DOHH2 (cell line): Measurements from ENCODE around the gene ASXL1.

ENCODE experiments used
- CTCF ChIP-seq: fragments of 200-600 bp; sonication (generic); IDR thresholded peaks from one replicate; pipeline ENCODE4 v1.5.1; 2014; ENCODE audit warnings: antibody characterized with exemption, mild to moderate bottlenecking, low read depth, low read length; ENCODE audit not compliant: poor library complexity, severe bottlenecking
- EZH2phosphoT487 ChIP-seq: fragments of 200-600 bp; sonication (generic); IDR thresholded peaks from 2 replicates; pipeline ENCODE4 v1.6.1; 2017; ENCODE audit warnings: borderline replicate concordance, mild to moderate bottlenecking, antibody characterized with exemption, low read length, moderate library complexity, mixed read lengths

- TF ChIP-seq CTCF (no peak), EZH2phosphoT487 (no peak)
Measured at GRCh38 chr20:32326504-32326845, 31.7 kb upstream of the ASXL1 start.
